HepG2 (cell line): ENCODE results near the gene ATP11A. TPM values are rescaled to one million over a fixed set of nuclear protein-coding genes. Genes with fewer than 3 reads are reported as not detected.

Experiments used
- AHR ChIP-seq: IDR thresholded peaks from 2 replicates; pipeline ENCODE4 v1.6.1; 2018; ENCODE audit warnings: missing genetic modification reagents, missing compliant biosample characterization
- AKNA ChIP-seq: sonication (generic); formaldehyde crosslinking; IDR thresholded peaks from 2 replicates; pipeline ENCODE4 v1.4.0; 2020; ENCODE audit warnings: missing genetic modification reagents, borderline replicate concordance
- ARNT2 ChIP-seq: sonication (generic); formaldehyde crosslinking; IDR thresholded peaks from 2 replicates; pipeline ENCODE4 v1.8.0; 2022; ENCODE audit warnings: mild to moderate bottlenecking, low read depth, missing genetic modification reagents, moderate library complexity
- ATF7 ChIP-seq, 2 experiments: fragments of 450-650 bp in 1 of 2; sonication (generic) in 1 of 2; formaldehyde crosslinking in 1 of 2; IDR thresholded peaks; 2 replicates each; pipeline versions ENCODE4 v1.4.0 to v1.6.1; 2016 to 2020; ENCODE audit warnings: antibody characterized with exemption in 1 of 2, mild to moderate bottlenecking in 1 of 2, missing genetic modification reagents in 1 of 2
- BCL6 ChIP-seq: IDR thresholded peaks from 2 replicates; pipeline ENCODE4 v1.6.1; 2016; ENCODE audit warnings: missing genetic modification reagents, missing compliant biosample characterization
- GPBP1L1 ChIP-seq: sonication (generic); formaldehyde crosslinking; IDR thresholded peaks from 2 replicates; pipeline ENCODE4 v1.5.0; 2020; ENCODE audit warnings: mild to moderate bottlenecking, missing genetic modification reagents
- HCFC1 ChIP-seq: fragments of 150-350 bp; IDR thresholded peaks from 2 replicates; pipeline ENCODE4 v1.6.1; 2014; ENCODE audit warnings: low read depth, low read length
- HNRNPLL ChIP-seq: fragments of 200-400 bp; formaldehyde crosslinking; IDR thresholded peaks from 2 replicates; pipeline ENCODE4 v1.6.1; 2017; ENCODE audit warnings: mild to moderate bottlenecking, low read depth, low read length; ENCODE audit not compliant: poor library complexity, severe bottlenecking
- HNRNPUL1 ChIP-seq: fragments of 200-400 bp; formaldehyde crosslinking; IDR thresholded peaks from 2 replicates; pipeline ENCODE4 v1.6.1; 2017; ENCODE audit warnings: low read depth, mild to moderate bottlenecking, low read length, moderate library complexity
- MED1 ChIP-seq: sonication (generic); formaldehyde crosslinking; IDR thresholded peaks from 2 replicates; pipeline ENCODE4 v1.4.0; 2020; ENCODE audit warnings: missing genetic modification reagents
- PHF8 ChIP-seq: sonication (generic); formaldehyde crosslinking; IDR thresholded peaks from 2 replicates; pipeline ENCODE4 v1.5.0; 2020; ENCODE audit warnings: missing genetic modification reagents
- SMAD3 ChIP-seq: sonication (generic); formaldehyde crosslinking; IDR thresholded peaks from 2 replicates; pipeline ENCODE4 v1.4.0; 2020; ENCODE audit warnings: missing genetic modification reagents
- TBL1XR1 ChIP-seq: fragments of 150-350 bp; IDR thresholded peaks from 2 replicates; pipeline ENCODE4 v1.6.1; 2014; ENCODE audit warnings: borderline replicate concordance, low read length; ENCODE audit not compliant: partially characterized antibody
- THAP11 ChIP-seq: IDR thresholded peaks from 2 replicates; pipeline ENCODE4 v1.6.1; 2016; ENCODE audit warnings: missing biosample characterization, missing genetic modification reagents
- TRAFD1 ChIP-seq: sonication (generic); formaldehyde crosslinking; IDR thresholded peaks from 2 replicates; pipeline ENCODE4 v1.5.1; 2020; ENCODE audit warnings: missing genetic modification reagents, mild to moderate bottlenecking, borderline replicate concordance
- ZMYM4 ChIP-seq: sonication (generic); formaldehyde crosslinking; IDR thresholded peaks from 2 replicates; pipeline ENCODE4 v1.8.1; 2023; ENCODE audit warnings: mild to moderate bottlenecking, missing genetic modification reagents
- ZNF138 ChIP-seq: sonication (generic); formaldehyde crosslinking; IDR thresholded peaks from 2 replicates; pipeline ENCODE4 v1.5.0; 2020; ENCODE audit warnings: mild to moderate bottlenecking, low read depth, missing genetic modification reagents
- ZNF367 ChIP-seq: sonication (generic); formaldehyde crosslinking; IDR thresholded peaks from 2 replicates; pipeline ENCODE4 v1.4.0; 2020; ENCODE audit warnings: missing genetic modification reagents, borderline replicate concordance
- ZNF44 ChIP-seq: sonication (generic); formaldehyde crosslinking; IDR thresholded peaks from 2 replicates; pipeline ENCODE4 v1.5.1; 2020; ENCODE audit warnings: mild to moderate bottlenecking, missing genetic modification reagents
- ZNF512 ChIP-seq: sonication (generic); formaldehyde crosslinking; IDR thresholded peaks from 2 replicates; pipeline ENCODE4 v1.4.0; 2020; ENCODE audit warnings: mild to moderate bottlenecking, missing genetic modification reagents
- ZNF883 ChIP-seq: sonication (generic); formaldehyde crosslinking; IDR thresholded peaks from 2 replicates; pipeline ENCODE4 v1.5.1; 2020; ENCODE audit warnings: mild to moderate bottlenecking, missing genetic modification reagents; ENCODE audit errors: not compliant biosample characterization
- polyA plus RNA-seq, 8 experiments: library from polyadenylated mRNA; depleted of rRNA in 3 of 8; stranded (reverse) in 7 of 8; unstranded in 1 of 8; fragments of >200 nt; fragmentation: Illumina TruSeq in 4 of 8; extraction: Trizol in 4 of 8; gene quantifications; 2 replicates each; pipeline versions ENCODE4 v1.2.1 to v1.2.3, GENCODE V29; 2011 to 2016; ENCODE audit warnings: low read depth in 4 of 8, missing spikeins in 1 of 8, mixed read lengths in 1 of 8; ENCODE audit not compliant: insufficient read depth in 1 of 8
- total RNA-seq, 5 experiments: library from RNA; depleted of rRNA; stranded (reverse); fragments of >200 nt; fragmentation: Illumina TruSeq; extraction: Trizol; gene quantifications; 2 replicates each; pipeline ENCODE4 v1.2.3, GENCODE V29; 2016; ENCODE audit warnings: low read depth in 1 of 5

The ATP11A gene
- total and polyA plus RNA-seq, 2 of the 13 experiments (the other 11 are each of a cell fraction or from before 2014, with no cell fraction given): 18.4 to 20.1 TPM

- peak; percentile 56 for TF ChIP-seq MED1
- TF ChIP-seq AKNA (CRISPR knock-in tag): no peak
- TF ChIP-seq ZNF44: no peak
- peak; percentile 35; the same call in 1 of the 2 replicates for TF ChIP-seq PHF8
- TF ChIP-seq THAP11: no peak
- TF ChIP-seq ZNF883 (CRISPR knock-in tag): no peak
- TF ChIP-seq TBL1XR1: no peak
- no peak for TF ChIP-seq ARNT2 (CRISPR knock-in tag)
- TF ChIP-seq TRAFD1 (CRISPR knock-in tag): no peak
- TF ChIP-seq BCL6: no peak
- no peak for TF ChIP-seq ZNF512 (CRISPR knock-in tag)
- no peak for TF ChIP-seq HNRNPLL
- TF ChIP-seq HCFC1: no peak
- TF ChIP-seq HNRNPUL1: no peak
- TF ChIP-seq AHR: no peak
- no peak for TF ChIP-seq ZNF138 (CRISPR knock-in tag)
- TF ChIP-seq ZMYM4 (CRISPR knock-in tag): no peak
- no peak for TF ChIP-seq SMAD3 (CRISPR knock-in tag)
- no peak for TF ChIP-seq ATF7 (IDR thresholded peaks at IDR 0.05)
- no peak for TF ChIP-seq ATF7 (CRISPR knock-in tag; IDR thresholded peaks at IDR 0.05)
- TF ChIP-seq GPBP1L1: no peak
- TF ChIP-seq ZNF367 (CRISPR knock-in tag): no peak
Measured at GRCh38 chr13:112905990-112906641, 216.3 kb downstream of the ATP11A start (continued).
